HG03066 (cell line): Measurements from ENCODE around the gene PEMT.
A peak's percentile ranks its signal among the peaks of the same experiment; 100 is the strongest.
"Not testable (repeated sequence)": the region's sequence is repeated elsewhere in the genome, so short reads cannot be mapped to it uniquely, and the experiment has no call there.

Experiments used
- ATAC-seq: cut with Tn5 transposase; IDR thresholded peaks from one replicate; pipeline ENCODE4 v1.9.1; 2021; ENCODE audit warnings: low read depth; ENCODE audit not compliant: unreplicated experiment

Gene PEMT, protein sequence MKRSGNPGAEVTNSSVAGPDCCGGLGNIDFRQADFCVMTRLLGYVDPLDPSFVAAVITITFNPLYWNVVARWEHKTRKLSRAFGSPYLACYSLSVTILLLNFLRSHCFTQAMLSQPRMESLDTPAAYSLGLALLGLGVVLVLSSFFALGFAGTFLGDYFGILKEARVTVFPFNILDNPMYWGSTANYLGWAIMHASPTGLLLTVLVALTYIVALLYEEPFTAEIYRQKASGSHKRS

DNA sequence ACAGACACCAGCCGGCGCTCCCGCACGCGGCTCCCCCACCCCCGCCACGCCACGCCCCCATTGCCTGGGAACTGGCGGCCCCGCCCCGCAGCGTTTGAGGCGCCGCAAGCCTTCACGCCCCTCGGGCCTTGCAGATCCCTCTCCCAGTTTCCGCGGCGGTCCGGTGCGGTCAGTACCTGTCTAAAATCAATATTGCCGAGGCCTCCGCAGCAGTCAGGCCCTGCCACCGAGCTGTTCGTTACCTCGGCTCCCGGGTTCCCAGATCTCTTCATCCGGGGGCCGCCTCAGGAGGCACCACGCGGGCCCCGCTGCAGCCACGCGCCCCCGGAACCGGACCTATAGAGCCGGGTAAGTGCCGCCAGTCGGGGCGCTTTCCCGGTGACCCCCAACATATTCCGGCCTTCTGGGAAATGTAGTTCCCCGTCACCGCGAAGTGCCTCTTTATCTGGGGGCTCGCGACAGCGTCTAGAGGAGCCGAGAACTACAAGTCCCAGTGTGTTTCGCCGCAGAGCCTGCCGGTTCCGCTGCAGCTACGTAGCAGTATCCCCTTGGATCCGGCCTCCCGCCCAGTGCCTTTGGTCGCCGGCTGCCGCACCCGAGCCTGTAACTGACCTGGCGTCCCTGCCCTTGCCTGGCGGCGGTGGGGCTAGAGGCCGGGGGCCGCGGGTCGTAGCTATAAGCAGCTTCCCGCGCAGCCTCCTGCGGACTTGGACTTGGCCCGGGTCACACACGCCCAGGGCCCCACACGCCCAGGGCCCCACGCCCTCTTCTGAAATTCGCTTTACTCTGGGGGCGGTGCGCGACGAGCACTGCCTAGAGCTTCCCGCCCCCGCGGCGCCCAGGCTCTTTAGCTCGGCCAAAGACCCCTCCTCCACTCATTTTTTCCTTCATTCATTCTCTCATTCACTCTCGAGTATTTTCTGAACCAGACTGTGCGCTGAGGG is at the start of gene PEMT:
Gene PEMT (minus strand): TSS at position 354 of the 944 bp plus-strand sequence. CDS start 82 bp downstream, at position 272.
- ATAC-seq: peak; percentile 97

DNA sequence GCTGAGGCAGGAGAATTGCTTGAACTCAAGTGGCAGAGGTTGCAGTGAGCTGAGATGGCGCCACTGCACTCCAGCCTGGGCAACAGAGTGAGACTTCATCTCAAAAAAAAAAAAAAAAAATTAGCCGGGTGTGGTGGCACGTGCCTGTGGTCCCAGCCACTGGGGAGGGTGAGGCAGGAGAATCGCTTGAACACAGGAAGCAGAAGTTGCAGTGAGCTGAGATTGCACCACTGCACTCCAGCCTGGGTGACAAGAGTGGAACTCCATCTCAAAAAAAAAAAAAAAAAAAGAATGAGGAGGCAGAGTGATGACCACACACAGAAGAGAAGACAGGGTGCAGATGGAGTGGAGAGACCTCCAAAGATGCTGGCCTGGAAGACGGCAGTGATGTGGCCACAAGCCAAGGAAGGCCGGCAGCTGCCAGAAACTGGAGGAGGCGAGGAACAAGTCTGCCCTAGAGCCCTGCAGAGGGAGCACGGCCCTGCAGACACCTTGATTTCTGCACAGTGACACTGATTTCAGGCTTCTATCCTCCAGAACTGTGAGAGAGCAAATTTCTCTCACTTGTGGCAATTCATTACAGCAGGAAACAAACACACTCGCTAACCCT is 48.3 kb upstream of the PEMT start:
- not testable (repeated sequence) for ATAC-seq

DNA sequence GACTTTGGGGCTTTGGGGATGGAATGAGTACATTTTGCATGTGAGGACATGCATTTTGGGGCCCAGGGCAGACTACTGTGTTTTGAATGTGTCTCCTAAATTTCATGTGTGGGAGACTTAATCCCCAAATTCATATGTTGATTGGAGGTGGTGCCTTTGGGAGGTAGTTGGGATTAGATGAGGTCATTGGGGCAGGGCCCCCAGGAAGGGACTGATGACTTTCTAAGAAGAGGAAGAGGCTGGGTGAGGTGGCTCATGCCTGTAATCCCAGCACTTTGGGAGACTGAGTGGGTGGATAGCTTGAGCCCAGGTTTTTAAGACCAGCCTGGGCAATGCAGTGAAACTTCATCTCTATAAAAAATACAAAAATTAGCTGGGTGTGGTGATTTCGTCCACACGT is 47.0 kb upstream of the PEMT start:
- no peak for ATAC-seq

DNA sequence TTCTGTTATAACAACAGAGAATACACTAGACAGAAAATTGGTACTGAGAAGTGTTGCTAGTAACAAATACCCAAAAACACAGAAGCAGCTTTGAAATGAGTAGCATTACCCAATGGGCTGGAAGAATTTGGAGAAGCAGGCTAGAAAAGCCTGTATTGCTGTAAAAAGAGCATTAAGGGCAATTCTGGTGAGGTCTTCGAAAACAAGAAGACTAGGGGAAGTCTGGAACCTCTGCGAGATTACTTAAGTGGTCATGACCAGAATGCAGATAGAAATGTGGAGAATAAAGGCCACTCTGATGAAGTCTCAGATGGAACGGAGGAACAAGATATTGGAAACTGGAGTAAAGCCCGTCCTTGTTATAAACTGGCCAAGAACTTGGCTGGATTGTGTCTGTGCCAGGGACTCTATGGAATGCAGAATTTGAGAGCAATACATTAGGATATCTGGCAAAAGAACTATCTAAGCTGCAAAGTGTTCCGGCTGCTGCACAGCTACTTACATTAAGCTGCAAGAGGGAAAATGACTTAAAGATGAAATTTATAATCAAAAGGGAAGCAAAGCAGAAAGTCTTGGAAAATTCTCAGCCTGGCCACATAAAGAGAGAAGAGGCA is 44.9 kb upstream of the PEMT start:
- ATAC-seq: no peak

DNA sequence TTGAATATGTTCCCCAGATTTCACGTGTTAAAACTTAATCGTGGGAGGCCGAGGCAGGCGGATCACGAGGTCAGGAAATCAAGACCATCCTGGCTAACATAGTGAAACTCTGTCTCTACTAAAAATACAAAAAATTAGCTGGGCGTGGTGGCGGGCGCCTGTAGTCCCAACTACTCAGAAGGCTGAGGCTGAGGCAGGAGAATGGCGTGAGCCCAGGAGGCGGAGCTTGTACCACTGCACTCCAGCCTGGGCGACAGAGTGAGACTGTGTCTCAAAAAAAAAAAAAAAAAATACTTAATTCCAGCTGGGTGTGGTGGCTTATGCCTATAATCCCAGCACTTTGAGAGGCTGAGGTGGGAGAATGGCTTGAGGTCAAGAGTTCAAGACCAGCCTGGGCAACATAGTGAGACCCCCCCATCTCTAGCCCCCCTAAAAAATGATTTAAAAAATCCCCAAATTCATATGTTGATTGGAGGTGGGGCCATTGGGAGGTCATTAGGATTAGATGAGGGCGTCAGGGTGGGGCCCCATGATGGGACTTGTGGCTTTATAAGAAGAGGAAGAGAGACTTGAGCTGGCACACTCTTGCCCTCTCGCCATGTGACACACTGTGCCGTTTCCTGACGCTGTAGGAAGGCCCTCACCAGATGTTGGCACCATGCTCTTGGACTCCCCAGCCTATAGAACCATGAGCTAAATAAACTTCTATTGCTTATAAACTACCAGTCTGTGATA is 44.2 kb upstream of the PEMT start:
- ATAC-seq: not testable (repeated sequence)

DNA sequence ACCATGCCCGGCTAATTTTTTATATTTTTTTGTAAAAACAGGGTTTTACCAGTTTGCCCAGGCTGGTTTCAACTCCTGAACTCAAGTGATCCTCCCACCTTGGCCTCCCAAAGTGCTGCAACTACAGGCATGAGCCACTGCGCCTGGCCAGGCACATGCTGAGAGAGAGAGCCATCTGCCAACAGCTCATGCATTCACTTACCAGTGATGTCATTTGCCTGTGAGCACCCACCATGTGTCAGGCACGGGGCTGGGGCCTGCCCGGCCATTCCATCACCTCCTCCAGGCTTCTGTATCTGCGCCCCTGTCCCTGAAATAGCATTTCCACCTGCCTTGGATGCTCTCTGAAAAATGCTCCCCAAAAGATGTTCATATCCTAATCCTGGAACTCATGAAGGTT is 43.6 kb upstream of the PEMT start:
- no peak for ATAC-seq

DNA sequence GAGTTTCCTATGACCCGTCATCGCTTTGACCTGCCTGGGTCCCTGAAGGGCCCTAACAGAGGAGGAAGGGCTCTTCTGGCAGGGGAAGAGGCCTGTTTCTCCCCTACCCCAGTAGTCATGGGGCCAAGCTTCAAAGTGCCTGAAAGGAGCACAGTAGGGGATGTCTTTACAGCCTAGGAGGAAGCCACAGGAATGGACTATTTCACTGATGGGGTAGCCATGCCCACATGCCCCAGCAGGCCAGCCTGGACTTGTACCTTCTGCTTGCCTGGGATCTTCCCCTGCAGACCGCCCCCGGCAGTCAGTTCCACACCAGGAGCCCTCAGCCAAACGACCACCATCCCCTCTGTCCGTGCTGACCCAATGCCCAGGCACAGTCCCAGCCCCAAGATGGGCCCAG is 41.8 kb upstream of the PEMT start:
- no peak for ATAC-seq

DNA sequence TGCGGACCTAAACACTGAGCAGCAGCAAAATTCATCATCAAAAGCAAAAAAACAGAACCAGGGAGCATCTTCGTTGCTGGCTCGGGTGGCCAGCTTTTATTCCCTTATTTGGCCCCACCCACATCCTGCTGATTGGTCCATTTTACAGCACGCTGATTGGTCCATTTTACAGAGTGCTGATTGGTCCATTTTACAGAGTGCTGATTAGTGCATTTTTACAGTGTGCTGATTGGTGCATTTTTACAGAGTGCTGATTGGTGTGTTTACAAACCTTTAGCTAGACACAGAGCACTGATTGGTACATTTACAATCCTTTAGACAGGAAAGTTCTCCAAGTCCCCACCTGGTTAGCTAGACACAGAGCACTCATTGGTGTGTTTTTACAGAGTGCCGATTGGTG is 41.2 kb upstream of the PEMT start:
- not testable (repeated sequence) for ATAC-seq

DNA sequence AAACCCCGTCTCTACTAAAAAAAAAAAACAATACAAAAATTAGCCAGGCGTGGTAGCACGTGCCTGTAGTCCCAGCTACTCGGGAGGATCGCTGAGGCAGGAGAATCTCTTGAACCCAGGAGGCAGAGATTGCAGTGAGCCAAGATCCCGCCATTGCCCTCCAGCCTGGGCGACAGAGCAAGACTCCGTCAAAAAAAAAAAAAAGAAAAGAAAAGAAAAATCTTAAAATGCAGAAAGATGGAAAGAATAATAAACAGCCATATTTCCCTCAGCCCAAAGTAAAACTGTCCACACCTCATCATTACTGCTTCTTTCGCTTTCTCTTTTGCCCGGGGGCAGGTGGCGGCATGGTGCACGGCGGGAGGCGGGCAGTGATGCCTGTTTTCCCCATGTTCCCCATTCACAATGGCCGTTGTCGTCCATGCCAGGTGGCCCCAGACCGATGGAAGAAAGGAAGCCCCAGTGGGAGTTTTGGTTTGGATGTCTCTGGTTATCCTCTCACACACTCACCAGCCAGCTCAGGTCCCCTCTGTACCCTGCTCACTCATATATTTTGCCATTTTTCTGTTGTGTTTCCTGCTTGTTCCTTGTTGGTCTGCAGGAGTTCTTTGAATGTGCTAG is 37.0 kb upstream of the PEMT start:
- ATAC-seq: no peak

DNA sequence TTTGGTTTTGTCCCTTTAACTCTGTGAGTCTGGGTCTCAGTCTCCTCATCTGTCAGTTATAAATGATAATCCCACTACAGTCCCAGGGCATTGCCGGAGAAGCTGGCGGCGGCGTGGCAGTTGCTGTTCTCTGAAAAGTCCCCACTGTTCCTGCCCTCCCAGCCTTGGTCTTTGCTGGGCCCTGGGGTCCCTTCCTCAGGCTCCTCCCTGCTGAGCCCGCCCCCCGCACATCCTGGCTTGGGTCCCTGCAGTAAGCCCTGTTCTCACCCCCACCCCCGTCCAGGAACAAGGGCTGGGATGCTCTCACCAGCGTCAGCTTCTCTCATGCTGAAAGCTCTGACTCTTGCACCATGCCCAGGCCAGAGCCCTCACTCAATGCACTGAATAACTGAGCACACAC is 35.3 kb upstream of the PEMT start:
- no peak for ATAC-seq

DNA sequence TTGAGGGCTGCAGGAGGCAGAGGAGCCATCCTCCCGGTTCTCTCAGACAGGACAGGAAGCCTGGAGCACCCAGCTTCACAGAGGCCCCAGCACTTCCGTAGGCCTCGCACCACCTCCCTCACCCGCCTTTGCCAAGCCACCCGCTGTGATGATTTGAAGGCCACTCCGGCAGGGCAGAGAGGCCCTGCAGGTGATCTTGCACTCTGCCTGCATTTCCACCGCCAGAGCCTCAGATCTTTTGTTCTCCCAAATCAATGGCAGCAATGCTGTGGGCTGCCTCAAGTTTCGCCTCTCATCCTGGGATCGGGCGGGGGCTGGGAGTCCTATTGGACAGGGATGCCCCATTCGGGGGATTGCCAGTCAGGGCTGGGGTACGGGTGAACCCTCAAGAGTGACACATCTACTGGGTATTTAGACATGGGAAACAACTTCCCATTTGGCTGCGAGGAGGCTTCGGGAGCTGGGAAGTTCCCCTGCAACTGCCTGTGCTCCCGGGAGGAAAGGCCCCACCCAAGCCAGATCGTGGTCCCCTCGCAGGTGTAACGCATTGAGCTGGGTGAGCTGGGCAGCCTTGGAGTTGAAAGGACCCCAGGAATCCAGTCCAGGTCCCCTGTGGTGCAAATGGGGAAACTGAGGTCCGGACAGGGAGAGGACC is 34.8 kb upstream of the PEMT start:
- ATAC-seq: no peak

DNA sequence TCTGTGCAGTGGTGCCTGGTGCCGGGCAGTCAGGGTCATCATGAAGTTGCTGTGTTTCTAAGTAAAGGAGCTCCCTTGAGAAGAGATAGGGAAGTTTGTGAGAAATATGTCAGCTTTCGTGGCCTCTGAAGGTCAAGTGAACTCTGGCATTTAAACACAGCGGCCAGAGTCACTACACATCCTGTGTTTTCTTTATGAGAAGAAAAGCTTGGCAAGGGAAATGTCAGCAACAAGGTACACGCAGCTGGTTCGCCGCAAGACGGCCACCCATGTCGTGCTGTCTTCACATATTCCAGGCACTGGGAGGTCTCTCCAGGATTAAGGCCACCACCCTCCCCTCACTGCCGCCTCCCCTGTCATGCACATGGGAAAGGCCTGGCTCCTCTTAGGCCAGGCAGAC is 33.2 kb upstream of the PEMT start:
- ATAC-seq: no peak

DNA sequence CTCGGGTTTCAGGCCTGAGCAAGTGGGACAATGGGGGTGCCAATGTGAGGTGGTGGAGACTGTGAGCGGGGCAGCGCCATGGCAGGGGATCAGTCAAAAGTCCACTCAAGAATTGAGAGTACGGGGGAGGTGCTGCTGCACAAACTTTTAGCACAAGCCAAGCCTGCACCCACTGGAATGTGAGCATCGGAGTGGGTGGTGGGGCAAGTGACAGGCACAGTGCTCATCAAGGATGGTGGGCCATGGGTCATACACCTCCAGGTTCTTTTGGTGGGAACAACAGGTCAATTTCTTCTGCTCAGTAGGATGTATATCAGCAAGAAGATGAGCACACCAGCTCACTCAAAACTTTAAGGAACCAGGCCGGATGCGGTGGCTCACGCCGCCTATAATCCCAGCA is 32.4 kb upstream of the PEMT start:
- ATAC-seq: no peak

DNA sequence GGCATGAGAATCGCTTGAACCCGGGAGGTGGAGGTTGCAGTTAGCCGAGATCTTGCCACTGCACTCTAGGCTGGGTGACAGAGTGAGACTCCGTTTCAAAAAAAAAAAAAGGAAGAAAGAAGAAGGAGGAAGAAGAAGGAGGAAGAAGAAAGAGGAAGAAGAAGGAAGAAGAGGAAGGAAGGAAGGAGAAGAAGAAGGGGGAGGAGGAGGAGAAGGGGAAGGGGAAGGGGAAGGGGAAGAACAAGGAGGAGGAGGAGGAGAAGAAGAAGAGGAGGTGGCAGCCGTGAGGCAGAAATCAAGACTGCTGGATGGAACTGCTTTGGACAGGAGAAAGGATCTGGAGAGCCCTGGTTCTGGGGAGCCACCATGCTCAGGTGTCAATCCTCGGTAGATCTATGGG is 29.7 kb upstream of the PEMT start:
- ATAC-seq: no peak

DNA sequence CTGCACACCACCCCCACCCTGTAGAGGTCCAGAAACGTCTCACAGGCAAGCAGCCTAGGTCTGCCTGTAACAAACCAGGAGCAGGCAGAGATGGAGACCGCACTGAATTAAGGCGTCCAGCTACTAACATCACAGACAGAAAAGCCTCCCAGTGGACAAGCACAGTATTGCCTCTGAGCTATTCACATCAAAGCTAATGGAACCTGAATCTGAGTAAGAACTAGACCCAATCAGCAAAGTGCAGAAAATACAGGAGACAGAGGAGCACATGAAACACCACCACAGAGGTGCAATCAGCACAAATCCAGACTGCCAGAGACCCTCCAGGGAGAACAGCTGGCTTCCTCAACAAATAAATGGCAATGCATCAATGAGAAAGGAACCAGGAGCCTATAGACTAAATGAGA is 22.2 kb upstream of the PEMT start:
- no peak for ATAC-seq

DNA sequence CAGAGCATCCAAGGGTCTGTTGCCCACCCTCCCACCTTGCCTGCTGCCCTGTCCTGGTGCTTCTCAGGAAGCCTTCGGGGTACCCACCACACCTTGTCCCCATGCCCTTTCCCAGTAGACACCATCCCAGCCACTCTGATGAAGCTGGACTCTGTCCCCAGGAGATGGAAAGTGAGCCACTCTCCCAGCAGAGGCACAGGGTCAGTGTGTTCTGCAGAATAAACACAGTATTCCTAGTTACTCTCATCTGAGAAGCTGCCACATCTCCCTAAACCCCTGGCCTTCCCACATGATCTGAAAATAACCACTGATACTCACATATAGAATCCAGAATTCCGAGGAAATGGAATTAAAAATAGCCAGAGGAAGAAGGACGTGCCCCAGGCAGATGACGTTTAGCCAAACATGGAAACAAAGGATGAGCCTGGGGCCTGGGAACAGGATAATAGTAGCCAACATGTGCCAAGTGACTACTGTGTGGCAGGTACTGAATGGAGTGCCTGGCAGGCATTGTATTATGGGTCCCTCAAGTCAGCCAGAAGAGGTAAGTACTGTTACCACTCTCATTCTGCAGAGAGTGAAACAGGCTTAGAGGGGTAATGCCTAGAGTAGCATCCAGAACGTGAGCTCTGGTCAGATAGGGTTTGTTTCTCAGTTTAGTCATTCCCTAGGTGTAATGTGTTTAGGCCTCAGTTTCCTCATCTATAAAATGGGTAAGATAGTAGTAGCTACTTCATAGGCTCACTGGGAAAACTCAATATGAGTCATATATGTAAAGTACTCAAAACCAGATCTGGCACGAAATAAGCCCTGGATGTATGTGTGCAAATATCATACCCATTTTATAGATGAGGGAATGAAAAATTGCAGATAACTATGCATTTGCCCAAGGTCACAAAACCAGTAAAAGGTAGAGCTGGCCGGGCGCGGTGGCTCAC is 20.8 kb upstream of the PEMT start:
- ATAC-seq: no peak

DNA sequence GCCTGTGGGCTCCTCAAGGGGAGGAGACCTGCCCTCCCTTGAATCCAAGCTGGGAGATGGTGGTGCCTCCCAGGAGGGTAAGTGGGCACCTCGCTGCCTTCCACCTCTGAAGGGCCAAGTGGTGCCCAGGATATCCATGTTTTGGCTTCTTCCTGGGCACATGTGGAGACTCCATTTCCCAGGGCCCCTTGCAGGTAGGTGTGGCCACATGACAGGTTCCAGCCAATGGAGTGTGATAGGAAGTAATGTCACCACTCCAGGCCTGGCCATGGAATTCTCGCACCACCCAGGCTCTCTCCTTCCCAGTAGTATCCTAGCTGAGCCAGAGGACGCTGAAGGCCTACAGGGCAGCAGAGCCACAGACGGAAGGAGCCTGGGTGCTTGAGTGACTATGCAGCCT is 17.6 kb upstream of the PEMT start:
- ATAC-seq: no peak

DNA sequence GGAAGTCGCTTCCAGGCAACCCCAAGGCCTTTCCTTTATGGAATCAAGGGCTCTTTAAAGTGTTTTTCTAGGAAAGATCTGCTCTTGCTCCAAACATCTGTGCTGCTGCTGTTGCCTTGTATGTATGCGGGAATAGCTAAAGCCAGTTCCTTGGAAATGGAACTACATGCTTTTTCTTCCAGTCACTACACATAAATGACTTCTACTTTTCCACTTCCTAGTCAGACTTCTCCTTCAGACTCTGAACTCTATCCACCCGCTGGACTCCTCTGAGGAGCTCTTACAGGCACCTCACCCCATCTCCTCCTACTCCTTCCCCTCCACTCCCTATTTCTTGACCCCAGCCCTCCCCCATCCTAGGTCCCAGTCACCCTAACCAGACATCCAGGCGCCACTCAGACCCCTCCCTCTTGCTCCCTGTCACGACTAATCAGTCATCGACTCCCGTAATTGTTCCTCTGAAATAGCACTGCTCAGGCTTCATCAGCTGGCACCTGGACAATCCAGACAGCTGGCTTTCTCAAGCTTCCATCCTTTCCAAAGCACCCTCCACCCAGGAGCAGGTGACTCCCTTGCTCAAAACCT is 15.0 kb upstream of the PEMT start:
- ATAC-seq: no peak
